SKM-1 (cell line): ENCODE measurements around the gene ITPR2.
A peak's percentile ranks its signal among the peaks of the same experiment; 100 is the strongest.
"Not testable (repeated sequence)": the region's sequence is repeated elsewhere in the genome, so short reads cannot be mapped to it uniquely, and the experiment has no call there.

ENCODE experiments used
- DNase-seq: peaks from one replicate; lab custom pipeline; 2025; ENCODE audit not compliant: unreplicated experiment; lab: John Stamatoyannopoulos, UW

ITPR2 gene

DNA sequence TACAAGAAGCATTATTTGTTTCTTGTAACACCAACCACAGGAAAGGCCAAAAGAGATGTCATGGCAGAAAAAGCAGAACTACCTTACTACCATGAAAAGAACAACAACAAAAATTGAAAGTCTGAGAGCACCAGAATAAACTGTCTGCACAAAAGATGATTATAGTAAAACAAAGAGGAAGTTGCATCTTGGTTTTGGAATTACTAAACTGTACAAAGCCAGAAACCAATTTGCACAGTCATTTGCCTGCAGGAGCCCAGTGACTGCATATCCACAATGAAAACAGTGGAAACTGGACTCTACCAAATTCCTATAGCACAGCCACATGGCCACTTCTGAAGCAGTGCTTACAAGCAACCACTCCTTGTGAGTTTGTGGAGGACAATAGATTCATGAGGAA, 361.4 kb downstream of the ITPR2 start:
- DNase-seq, result peak; percentile 55

DNA sequence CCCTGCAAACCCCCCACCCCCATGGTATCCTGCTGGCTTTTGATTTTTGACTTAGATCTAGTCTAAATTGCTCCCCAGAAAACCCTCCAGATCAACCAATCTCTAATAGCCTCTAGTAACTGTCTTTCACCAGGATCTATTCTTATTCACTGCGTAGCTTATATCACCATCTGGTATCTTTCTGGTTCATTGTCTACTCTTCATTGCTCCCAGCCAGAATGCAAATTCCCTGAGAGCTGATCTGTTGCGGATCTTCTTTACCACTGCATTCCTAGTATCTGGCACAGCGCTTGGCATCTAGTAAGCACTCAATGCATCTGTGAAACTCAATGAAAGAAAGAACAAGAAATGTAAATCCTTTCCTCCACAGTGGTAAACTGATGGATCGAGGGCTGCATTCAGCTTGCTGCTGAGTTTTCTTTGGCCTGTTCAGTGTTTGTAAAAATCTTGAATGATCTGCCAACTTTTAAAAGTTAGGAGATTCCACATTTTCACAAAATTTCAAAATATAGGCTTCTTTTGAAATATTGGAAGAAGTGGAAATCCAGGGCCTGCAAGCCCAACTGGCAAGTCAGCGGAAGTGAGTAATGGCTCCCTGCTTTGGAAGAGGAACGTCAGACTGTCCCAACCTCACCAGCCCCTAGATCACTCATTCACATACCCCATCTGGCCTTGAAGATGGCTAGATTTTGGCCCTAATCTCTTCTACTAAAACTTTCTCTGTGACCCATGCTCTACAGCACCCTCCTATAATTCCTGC, 363.4 kb downstream of the ITPR2 start:
- DNase-seq, result no peak

DNA sequence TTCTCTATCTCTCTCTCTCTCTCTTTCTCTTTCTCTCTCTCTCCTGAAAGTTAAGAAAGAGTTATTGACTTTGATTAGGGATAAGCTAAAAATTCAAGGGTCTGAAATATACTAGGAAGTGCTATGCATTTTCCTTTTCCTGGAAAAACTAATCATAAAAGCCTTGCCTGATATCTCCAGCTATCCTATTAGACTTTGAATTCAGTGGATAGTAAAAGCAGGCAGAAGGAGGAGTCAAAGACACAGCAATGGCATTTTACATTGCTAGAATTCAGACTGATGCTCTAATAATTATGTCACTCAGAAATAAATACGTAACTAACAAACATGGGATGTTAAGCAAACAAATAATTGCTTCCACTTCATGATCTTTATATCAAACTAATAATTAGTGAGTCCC, 365.6 kb downstream of the ITPR2 start:
- no peak for DNase-seq

DNA sequence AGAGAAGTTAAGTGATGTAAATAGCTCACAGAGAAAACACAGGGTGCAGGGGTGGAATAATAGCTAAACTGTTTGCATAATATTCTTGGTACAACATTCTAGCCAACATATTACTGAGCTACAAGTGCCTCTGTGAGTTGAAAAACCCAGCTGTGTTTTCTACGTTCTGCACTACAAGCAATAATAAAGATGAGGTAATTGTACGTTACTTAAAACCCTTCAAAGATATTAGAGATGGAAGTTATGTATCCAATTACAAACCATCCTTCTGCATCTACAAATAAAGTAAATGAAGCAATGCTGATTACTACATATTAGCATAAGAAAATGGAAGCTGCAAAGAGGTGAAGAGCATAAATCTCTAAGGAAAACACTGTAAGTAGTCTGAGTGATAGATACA, 366.3 kb downstream of the ITPR2 start:
- no peak for DNase-seq

DNA sequence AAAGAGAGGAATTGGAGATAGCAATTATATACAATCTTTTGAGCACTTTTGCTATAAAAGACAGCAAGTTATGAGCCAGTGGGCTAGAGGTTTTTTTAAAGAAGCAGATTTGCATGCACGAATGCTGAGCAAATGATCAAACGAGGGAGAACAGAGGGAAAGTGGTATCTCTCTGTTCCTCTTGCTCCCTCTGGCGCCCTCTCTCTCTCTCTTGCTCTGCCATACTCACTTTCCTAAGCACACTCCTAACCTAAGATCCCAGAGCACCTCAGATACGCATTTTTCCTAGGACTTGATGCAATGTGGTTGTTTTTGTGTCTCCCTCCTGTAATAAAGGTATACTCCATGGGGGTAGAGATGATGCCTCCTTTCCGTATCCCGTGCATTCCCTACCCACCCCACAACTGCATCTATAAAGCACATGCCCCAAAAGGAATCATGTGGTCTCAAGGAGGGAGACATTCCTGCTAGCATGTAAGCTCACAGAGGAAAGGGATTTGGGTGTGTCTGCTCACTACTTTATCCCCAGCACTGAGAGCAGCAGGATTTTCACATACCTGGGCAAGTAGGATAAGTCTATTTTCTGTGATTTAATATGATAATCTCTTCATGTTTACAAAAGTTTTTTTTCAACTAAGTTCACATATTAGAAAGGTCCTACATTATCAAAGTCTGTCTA, 367.4 kb downstream of the ITPR2 start:
- DNase-seq, result no peak

DNA sequence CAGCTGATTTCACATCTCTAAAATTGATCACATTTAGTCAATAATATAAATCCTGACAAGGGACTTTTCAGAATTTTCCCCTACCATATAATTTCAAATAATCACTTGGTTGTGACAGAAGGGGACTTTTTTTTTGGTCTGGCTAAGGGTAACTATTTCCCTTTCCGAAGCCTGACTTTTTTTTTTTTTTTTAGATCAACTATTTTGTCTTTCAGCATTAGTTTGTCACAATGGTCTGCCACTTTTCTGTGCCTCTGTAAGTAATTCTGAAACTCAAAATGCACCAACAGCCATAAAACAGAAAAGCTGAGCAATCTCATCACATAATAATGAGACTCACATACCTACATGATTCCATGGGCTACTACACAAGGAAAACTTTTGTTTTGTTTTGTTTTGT, 371.2 kb downstream of the ITPR2 start:
- DNase-seq, result no peak

DNA sequence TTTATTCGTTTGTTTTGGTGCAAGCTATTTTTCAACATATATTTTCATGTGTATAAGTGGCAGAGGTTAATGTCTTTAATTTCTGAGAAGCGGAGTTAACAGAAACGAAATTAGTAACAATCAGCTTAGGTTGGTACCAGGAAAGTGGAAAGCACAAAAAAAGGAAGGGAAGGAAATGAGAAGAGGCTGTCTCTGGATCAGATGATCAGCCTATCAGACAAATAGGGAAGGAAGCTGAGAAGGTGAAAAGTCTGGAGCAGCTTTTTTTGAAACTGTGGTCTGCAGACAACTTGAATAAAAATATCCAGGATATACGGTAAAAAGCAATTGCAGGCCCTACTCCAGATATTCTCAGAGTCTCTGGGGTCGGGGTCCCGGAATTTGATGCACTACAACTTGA, 372.6 kb downstream of the ITPR2 start:
- DNase-seq, result no peak

DNA sequence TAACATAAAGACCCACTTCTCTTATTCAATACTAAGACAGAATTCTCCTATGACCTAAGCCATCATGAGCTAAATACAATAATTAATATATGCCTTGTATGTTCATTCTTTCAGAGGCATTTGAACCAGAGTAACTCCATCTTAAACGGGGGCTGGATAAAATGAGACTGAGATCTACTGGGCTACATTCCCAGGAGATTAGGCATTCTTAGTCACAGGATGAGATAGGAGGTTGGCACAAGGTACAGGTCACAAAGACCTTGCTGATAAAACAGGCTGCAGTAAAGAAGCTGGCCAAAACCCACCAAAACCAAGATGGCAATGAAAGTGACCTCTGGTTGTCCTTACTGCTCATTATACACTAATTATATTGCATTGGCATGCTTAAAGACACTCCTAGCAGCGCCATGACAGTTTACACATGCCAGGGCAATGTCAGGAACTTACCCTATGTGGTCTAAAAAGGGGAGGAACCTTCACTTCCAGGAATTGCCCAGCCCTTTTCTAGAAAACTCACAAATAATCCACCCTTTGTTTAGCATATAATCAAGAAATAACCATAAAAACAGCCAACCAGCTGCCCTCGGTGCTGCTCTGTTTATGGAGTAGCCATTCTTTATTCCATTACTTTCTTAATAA, 376.9 kb downstream of the ITPR2 start:
- no peak for DNase-seq

DNA sequence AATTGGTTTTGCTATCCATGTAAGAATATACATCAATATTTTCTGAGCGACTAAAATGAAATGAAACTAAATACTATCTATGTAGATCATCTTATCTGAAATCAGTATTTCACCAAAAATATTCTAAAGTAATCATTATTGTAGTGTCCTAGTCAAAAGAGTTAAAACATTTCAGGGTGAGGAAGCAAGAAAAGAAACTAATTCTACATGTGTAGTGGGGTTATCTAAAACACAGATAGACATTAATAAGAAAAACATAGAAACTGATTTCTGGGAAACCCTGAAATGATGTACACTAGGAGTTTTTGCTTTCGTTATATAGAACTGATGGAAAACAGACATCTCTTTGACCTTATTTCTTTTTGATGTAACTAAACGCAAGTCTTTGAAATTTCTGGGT, 379.7 kb downstream of the ITPR2 start:
- DNase-seq, result no peak

DNA sequence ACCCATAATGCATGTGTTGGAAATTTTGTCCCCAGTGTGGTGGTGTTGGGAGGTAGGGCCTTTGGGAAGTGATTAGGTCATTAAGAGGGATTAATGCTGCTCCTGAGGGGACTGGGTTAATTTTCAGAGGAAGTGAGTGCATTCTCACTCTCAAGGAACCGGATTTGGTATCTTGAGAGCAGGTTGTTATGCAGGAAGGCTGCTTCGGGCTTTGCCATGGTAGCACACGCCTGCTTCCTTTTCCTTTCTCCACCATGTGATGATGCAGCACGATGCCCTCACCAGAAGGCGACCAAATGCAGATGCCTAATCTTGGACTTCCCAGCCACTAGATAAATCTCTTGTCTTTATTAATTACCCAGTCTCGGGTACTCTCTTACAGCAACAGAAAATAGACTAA, 380.5 kb downstream of the ITPR2 start:
- DNase-seq, result no peak

DNA sequence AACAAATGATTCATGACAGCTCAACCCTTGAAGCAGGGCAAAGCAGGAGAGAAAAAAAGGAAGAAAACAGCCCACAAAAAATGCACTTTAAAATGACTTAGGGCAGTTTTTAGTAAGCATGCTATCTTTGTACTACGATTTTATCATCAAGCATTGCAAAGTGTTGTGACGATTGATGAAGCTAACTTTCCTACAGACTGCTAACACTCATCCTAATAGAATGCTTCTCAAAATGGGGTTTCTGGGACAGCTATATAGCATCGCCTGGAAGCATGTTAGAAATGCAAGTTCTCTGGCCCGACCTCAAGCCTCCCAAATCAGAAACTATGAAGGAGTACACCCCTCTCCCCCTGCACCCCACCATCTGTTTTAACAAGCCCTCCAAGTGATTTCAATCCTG, 381.2 kb downstream of the ITPR2 start:
- DNase-seq, result no peak

DNA sequence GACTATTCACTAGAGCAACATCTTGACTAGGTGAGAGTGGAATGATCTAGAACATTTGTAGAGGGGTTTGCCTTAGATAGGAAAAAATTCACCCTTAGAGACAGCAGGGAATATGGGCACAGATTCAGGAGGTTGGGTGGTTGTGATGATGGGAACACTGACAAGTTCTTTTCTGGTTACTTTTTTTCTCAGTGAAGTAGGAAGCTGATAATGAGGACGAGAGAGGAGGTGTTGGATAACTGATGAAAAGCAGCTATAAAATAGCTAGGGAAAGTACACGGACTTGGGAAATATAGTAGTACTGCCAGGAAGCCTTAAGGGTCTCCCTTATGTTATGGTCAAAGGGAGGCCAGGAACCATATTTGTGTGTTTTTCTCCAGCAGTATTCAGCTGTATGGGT, 387.1 kb downstream of the ITPR2 start:
- no peak for DNase-seq

DNA sequence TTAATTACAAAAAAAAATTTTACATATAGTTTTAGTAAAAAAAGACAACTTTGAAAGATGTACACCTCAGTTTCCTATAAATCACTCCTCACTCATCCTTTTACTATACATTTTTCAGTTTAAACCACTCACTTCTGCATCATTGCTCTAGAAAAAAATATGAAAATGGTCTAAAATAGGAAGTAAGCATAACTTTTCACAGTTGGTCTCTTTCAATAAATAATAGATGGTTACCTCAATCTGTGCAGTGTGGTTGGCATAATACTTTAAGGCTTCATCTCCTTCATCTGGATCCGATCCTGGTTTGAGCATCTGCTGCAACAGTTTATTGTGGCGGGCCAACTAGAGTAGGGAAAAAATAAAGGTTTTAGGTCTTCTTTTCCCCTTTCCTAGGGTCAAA, 389.7 kb downstream of the ITPR2 start:
- DNase-seq, result no peak

DNA sequence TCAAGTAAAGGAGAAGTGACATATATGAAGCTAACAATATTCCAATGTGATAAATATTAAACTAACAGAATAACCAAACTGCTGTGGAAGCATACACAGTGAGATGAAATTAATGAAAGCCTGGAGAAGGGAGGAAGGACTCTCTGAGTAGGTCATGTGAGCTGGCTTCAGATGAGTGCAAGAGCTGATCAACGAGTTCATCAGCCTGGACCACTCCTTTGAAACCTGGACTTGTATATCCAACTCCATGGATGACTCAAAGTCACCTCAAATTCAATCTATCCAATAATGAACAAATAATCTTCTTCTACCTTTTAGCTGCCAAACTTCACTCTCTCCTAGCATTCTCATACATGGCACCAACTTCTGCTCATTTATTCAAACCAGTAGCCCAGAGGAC, 391.6 kb downstream of the ITPR2 start:
- no peak for DNase-seq

DNA sequence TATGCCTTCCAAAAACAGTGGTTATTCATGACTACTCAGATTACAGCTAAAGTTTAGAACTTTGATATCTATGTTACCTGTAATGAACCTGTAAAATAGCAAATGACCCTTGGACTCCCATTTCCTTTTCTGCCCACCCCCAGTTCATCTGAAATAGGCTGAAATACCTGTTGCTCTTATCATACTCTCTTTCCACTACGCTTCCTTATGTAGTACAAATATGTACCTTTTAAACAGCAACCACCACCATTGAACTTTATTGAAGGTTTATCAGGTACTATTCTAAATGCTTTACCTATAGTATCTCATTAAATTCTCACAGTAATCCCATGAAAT, 398.0 kb downstream of the ITPR2 start:
- no peak for DNase-seq

DNA sequence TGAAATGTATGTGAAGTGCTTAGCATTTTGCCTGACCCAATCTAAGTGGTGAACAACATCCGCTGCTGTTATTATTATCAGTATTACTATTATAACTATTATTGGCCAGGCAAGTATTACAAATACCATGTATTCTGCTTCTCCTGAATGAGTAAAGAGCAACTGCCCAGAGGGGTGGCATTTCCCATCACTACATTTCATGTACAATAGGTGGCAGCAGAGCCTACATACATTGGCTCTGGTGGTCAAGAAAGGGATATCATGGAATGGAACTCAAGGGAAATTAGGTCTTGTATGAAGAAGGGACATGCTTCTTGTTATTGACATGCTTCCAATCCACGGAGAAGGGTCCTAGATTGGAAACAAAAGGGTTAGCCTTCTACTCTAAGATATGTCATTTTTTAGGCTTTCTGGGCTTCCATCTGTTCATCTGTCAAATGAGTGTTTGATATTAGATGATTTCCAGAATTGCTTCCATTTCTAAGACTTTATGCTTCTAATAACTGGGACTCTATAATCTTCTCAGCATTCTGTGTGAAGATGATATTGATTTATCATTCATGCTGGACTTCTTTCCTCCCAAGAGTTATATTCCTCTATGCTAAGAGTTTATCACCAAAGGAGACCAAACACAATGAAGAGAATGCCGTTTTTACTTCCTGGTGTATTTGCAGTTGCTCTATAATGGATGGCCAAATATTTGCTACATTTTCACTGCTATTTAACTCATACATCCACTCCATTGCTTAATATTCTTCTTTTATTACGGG, 398.5 kb downstream of the ITPR2 start:
- peak; percentile 16 for DNase-seq

DNA sequence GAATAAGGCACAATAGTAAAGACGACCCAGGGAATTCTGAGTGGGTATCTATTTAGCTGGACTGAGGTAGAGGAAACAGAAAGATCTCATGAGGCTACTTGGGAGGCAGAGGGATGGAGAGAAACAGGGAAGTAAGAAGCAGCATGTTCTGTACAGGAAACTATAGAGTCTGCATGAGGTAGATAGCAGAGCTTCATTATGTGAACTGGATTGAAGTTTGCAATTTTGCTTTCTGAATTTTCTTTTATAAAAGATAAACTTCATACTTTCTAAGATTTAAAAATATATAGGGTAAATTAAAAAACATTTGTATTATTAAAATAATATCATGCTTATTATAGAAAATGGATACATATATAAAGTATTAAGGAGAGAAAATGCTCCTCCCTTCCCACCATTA, 399.3 kb downstream of the ITPR2 start:
- not testable (repeated sequence) for DNase-seq

DNA sequence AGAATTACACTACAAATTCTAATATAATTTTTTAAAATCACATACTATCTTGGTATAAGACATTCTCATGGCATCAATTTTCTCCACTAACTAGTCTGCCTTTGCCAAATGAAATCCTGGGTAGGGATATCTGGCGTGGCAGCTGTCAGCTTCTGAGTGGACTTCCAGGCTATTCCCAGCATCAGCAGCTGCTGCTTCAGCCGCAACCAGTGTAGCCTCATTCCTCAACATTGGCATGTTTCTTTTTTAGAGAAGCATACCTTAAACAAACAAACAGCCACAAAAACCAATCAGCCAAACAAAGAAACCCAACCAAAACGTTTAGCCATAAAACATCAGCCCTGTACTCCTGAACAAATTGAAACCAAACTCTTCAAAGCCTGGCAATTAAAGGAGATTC, 401.8 kb downstream of the ITPR2 start:
- no peak for DNase-seq

DNA sequence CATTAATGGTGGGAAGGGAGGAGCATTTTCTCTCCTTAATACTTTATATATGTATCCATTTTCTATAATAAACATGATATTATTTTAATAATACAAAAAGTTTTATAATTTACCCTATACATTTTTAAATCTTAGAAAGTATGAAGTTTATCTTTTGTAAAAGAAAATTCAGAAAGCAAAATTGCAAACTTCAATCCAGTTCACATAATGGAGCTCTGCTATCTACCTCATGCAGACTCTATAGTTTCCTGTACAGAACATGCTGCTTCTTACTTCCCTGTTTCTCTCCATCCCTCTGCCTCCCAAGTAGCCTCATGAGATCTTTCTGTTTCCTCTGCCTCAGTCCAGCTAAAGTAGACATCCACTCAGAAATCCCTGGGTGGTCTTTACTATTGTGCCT, 402.4 kb downstream of the ITPR2 start:
- not testable (repeated sequence) for DNase-seq

DNA sequence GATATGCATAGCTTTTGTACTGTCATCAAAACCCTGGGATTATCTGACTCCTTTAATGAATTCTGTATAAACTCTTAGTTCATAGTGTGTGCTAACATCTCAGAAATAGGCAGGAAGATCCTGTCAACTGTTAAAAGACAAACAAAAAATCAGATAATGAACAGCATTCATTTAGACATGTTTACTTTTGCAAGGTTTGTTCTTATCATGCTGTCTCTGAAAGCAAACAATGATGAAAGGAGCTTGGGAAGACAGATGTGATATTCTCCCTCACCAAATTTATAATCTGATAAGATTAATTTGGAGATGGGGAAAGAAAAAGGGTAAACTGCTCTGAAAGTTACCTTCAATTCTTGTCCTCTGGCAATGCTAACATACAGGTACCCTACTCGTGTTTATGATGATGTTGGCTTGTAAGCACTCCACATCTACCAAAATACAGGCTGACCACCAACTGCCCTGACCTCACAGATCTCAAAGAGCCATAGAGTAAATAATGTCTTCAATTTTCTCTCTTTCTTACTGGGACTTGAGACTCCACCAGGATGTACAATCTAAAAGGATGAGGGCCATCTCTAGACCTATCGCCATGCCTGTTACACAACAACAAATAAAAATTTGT, 403.8 kb downstream of the ITPR2 start:
- DNase-seq, result no peak

DNA sequence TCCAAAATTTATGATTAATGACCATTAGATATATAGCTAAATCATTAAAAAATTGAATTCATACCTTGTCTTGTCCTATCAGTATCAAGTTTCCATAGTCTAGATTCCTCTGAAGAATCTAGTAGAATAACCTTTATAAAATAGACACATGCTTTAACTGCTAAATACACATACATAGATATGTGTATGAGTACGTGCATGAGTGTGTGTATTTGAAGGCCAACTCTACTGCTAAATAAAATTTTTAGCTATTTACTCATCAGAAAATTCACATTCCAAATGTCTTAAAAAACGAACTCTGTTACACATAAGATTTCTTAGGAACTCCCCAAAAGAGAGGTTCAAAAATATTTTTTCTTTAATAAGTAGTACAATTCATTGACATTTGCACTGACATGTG, 404.6 kb downstream of the ITPR2 start:
- DNase-seq, result no peak
